Activated CD4-positive, alpha-beta T cell treated with anti-CD3 and anti-CD28 coated beads, Interleukin-10, Interleukin-2, amounts not matched to agents 100 ng/mL and 50 ng/mL, durations not matched to agents 16 hours and 8 hours (primary cell): ENCODE data around the gene PRRT1.
"Not testable (repeated sequence)": the region's sequence is repeated elsewhere in the genome, so short reads cannot be mapped to it uniquely, and the experiment has no call there.

ENCODE experiments used
- DNase-seq: peaks from one replicate; pipeline ENCODE4 v3.0.0-alpha.2; 2020

The PRRT1 gene

DNA sequence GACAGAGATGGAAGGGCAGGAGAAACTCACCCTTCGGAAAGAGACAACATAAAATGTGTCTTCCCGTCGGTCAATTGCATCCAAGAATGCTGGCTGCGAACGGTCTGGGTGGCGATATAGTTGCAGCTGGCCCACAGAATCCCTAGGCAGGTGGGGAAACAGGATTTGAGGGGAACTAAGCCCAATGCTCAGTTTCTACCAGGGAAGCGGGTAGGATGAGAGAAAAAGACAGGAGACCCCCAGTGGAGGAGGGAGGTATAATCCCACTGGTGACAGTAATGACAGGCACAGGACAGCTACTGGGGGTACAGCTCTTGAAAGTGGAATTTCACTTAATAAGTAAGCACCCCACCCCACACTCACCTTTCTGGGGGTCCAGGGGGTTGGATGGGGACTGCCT lies 35.1 kb downstream of the PRRT1 start:
- DNase-seq = peak; percentile 20

DNA sequence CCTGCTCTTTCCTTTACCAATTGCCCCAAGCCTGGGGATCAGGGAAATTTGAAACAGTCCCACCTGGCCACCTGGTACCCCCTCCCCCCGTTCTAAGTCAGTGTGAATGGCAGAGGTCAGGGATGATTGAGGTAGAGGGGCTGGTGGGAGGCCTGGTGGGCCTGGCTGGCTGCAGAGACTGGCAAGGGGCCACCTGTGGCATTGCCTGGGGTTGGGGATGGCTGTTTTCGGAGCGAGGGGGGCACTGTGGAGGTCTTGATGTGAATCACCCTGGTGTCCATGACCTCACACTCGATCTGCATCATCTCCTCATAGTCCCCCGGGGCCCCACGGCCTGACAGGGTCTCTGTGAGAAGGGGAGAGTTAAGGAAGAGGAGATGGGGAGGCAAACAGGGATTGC lies 36.1 kb downstream of the PRRT1 start:
- DNase-seq = no peak

- no peak for DNase-seq
Observed at GRCh38 chr6:32114796-32115195, 36.9 kb downstream of the PRRT1 start.

- no peak for DNase-seq
Observed at GRCh38 chr6:32113386-32114352, 38.1 kb downstream of the PRRT1 start.

DNA sequence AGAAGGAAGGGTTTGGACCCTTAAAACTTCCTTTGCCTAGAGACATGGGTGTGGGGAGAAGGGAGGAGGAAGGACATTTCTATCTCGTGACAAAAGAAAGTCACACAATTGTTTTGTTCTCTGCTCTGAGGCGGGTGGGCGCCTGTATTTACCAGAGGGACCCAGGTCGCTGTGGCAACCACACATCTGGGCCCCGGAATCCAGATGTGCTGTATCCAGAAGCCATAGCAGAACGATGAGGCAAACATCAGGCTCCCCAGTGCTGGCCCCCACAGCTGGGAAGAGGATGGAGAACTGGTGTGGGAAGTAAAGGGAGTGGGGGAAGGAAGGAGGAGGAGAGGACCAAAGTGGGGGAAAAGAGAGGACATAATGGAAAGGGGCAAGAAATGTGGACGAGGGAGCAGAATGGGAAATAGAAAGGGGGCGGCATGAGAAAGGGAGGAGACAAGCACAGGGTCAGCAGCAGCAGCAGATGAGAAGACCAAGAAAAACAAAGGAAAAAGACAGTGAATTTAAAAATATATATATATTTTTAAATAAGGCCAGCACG lies 39.2 kb downstream of the PRRT1 start:
- DNase-seq = no peak

- no peak for DNase-seq
Observed at GRCh38 chr6:32111424-32112066, 40.2 kb downstream of the PRRT1 start.

GRCh38 chr6:32110632-32111031 lies 41.1 kb downstream of the PRRT1 start:
- no peak for DNase-seq

GRCh38 chr6:32109765-32110160 lies 42.0 kb downstream of the PRRT1 start:
- DNase-seq = no peak

DNA sequence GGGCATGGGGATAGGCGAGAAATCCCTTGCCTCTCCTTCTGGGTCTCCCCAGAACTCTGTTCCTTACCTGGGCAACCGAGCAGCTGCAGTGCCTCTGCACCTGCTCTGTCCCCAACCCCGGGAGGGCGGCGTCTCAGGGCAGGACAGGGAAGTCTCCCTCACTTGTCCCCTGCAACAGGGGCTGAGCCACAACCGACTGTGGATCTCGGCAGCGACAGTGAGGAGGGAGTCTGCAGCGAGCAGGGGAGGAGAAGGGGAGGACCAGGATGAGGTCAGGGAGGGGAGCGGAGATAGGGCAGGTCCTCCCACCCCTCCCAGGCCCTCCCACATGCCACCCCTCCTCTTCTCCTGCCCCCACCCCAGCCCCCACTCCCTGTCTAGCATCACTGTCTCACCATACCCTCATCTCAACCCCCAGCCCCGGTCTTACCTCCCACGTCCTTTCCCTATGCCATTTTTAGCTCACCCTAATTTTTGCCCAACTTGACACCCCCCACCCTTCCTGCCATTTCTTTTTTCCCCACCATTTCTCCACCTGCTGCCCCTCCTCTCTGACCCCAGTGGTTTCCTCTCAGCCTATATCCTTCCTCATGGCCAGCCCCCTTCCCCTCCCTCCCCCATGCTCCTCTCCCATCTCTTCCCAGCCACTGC lies 42.5 kb downstream of the PRRT1 start, which contains the start of gene TNXB:
Gene TNXB, minus strand, starts transcription at position 225 of the 651 bp plus-strand sequence. CDS start 11,140 bp downstream, outside the sequence.
- DNase-seq = no peak

DNA sequence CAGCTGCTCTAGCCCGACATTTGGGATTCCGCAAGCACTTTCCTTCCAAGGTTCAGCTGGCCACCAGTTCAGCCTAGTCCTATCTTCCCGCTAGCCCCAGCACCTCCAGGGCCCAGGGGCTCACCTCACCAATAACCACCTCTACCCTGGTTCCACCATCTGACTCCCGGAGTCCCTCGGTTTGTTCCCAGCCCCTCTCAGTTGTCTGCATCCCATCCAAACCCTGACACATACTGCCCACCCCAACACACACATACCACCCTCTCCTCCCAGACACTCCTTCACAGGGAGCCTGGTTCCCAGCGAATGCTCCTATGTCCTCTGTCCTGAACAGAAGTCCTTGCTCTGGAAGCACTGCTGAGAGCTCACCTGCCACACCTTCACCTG lies 43.0 kb downstream of the PRRT1 start:
- no peak for DNase-seq

DNA sequence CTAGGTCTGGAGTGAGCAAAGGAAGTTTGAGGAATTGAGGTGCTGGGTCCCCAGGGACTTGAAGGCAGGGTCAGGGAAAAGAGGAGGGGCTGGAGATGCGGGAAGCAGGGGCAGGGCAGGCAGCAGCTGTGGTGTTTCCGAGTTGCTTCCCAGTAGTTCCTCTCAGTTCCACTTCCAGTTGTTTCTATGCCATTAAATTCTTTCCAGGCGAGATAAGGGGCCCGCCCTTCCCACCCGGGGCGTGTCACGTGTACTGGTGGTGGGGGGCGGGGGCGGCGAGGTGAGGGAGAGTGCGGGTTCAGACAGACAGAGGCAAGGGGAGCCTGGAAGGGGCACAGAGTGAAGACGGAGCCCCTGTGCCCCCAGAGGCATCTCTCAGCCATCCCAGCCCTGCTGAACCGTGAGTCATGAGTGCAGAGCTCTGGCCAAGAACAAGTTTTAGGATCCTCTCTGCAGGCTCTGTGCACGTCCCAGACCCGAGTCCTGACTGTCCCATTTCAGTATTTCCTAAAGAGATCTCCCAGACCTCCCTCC lies 43.6 kb downstream of the PRRT1 start:
- no peak for DNase-seq

DNA sequence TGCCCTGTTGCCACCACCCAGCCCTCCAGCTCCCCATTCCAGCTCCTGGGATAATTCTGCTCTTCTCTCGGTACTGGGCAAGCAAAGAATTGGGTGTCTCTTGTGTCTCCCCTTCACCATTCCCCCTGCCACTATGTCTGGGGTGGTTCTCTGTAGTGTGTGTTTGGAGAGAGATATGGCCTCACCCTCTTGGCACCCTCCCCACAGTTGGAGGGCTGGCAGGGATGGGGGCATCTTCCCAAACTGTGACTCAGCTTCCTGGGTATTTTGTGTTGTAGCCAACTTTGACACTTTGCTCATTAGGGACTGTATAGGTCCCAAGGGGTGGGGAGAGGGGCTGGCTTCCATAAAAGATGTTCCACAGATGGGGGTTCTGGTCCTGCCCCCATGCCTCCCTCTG lies 44.3 kb downstream of the PRRT1 start:
- no peak for DNase-seq

DNA sequence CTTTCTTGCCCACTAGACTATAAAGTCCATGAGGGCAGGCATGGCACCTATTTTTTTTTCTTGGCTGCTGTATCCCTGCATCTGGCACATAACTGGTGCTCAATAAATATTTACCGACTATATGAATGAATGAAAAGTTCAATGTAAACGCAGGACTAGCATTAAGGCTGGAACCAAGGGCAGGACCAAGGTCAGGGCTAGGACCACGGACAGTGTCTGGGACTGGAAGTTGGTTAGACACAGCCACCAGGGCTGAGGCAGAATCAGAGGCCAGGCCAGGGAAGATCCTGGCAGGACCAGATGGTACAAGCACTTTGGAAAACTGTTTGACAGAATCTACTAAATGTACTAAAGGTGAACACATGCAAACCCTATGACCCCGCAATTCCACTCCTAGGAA lies 46.3 kb downstream of the PRRT1 start:
- DNase-seq = no peak

- DNase-seq = no peak
Observed at GRCh38 chr6:32102255-32102654, 49.5 kb downstream of the PRRT1 start.

DNA sequence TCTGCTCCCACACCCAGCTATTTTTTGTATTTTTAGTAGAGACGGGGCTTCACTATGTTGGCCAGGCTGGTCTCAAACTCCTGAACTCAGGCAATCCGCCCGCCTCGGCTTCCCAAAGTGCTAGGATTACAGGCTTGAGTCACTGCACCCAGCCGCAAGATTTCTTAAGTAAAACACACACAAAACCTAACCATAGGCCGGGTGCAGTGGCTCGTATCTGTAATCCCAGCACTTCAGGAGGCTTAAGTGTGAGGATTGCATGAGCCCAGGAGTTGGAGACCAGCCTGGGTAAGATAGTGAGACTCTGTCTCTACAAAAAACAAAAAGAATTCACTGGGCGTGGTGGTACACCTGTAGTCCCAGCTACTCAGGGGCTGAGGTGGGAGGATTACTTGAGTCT lies 51.5 kb downstream of the PRRT1 start:
- DNase-seq = not testable (repeated sequence)
